ENCODE data around the gene BSX.
A peak's percentile ranks its signal among the peaks of the same experiment; 100 is the strongest.

Gene BSX

GRCh38 chr11:122981388-122982264, at the start of gene BSX:
TSS of gene BSX (minus strand) at chr11:122981834. CDS start at chr11:122981671, 163 bp downstream.
- H3K36me3 ChIP-seq (ENCODE audit: control insufficient read depth, insufficient read depth, low read length): no peaks in the 10 kb centered on the region
- peaks cover 99% of the 10 kb centered on the region for H3K27me3 ChIP-seq (ENCODE audit: control insufficient read depth, insufficient read depth, low read length)
- no peaks in the 10 kb centered on the region for H3K9me3 ChIP-seq (ENCODE audit: control insufficient read depth, insufficient read depth, low read depth, low read length)
- peaks cover 35% of the 10 kb centered on the region for H3K4me1 ChIP-seq (ENCODE audit: control insufficient read depth, insufficient read depth, low read length)
- no peak within 1 kb of the TSS for H3K27ac ChIP-seq (ENCODE audit: low read depth, low read length)
- peak within 1 kb of the TSS; percentile 36 for H3K4me3 ChIP-seq (ENCODE audit: low read depth, low read length)
- no peak within 1 kb of the TSS for H3K9ac ChIP-seq (ENCODE audit: low read length)

DNA sequence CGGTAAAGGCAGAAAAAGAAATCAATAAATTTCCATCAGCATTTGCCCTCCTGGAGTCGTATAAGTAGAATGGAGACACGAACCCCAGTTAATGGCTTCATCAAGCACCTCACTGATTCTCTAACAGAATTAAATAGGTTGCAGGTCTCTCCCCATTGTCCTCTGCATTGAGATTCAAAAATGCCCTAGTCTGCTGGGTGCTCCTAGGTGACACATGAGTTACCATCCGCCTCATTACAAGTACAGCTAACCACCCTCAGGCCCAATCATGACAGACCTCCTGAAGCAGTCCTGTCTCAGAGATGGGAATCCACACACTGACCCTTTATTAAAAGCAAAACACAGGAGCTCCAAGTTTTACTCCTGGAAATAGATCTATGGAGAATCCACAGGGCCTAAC, 48.9 kb upstream of the BSX start:
- H3K9ac ChIP-seq (ENCODE audit: low read length): no peak overlapping the region
- 0 out of 2 replicates have a peak, but pooled peaks cover 4% of the 10 kb centered on the region for H3K4me1 ChIP-seq (ENCODE audit: control insufficient read depth, insufficient read depth, low read length)
- no peaks in the 10 kb centered on the region for H3K27me3 ChIP-seq (ENCODE audit: control insufficient read depth, insufficient read depth, low read length)
- no peak overlapping the region for H3K4me3 ChIP-seq (ENCODE audit: low read depth, low read length)
- no peaks in the 10 kb centered on the region for H3K36me3 ChIP-seq (ENCODE audit: control insufficient read depth, insufficient read depth, low read length)
- H3K27ac ChIP-seq (ENCODE audit: low read depth, low read length): no peak overlapping the region
- no peaks in the 10 kb centered on the region for H3K9me3 ChIP-seq (ENCODE audit: control insufficient read depth, insufficient read depth, low read depth, low read length)

DNA sequence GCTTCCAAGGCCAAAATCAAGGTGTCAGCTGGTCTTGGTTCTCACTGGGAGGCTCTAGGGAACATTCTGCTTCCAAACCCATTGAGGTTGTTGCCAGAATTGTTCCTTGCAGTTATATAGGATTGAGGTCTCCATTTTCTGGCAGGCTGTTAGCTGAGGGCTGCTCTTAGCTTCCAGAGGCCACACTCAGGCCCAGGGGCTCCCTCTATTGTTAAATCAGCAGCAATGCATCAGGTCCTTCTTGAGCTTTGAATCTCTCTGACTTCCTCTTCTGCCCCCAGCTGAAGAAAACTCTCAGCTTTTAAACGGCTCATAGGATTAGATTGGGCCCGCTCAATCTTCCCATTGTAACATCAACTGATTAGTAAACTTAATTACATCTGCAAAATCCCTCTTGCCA, 39.3 kb upstream of the BSX start:
- Histone ChIP-seq H3K9me3 (ENCODE audit: control insufficient read depth, insufficient read depth, low read depth, low read length) (no peaks in the 10 kb centered on the region), H3K4me1 (ENCODE audit: control insufficient read depth, insufficient read depth, low read length) (peaks cover 3% of the 10 kb centered on the region; the same call in 1 of the 2 replicates), H3K36me3 (ENCODE audit: control insufficient read depth, insufficient read depth, low read length) (no peaks in the 10 kb centered on the region), H3K9ac (ENCODE audit: low read length) (no peak overlapping the region), H3K27ac (ENCODE audit: low read depth, low read length) (no peak overlapping the region), H3K27me3 (ENCODE audit: control insufficient read depth, insufficient read depth, low read length) (no peaks in the 10 kb centered on the region), H3K4me3 (ENCODE audit: low read depth, low read length) (no peak overlapping the region)

GRCh38 chr11:123018702-123019101, 37.1 kb upstream of the BSX start:
- Histone ChIP-seq H3K27me3 (ENCODE audit: control insufficient read depth, insufficient read depth, low read length) (no peaks in the 10 kb centered on the region), H3K4me1 (ENCODE audit: control insufficient read depth, insufficient read depth, low read length) (peaks cover 3% of the 10 kb centered on the region; the same call in 1 of the 2 replicates)

DNA sequence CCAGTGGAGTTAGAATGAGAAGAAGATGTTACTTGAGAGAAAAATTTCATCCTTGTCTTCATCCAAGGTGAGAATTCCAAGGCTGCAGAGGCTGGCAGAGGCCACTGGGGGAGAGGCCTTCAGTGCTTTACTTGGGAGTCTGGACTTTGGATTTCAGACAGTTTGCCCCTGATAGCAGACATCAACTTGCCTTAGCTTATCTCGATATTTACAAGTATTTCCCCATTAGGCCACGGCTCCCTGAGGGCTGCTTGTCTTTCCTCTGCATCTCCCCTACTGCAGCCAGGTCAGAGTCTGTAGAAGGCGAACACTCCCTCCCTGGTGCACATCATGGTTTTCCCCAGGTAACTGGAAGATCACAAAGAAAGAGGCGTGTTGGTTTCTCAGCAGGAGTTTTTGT, 29.9 kb upstream of the BSX start:
- H3K4me1 ChIP-seq (ENCODE audit: control insufficient read depth, insufficient read depth, low read length): peaks cover 13% of the 10 kb centered on the region
- H3K4me3 ChIP-seq (ENCODE audit: low read depth, low read length): no peak overlapping the region
- no peak overlapping the region for H3K27ac ChIP-seq (ENCODE audit: low read depth, low read length)
- no peaks in the 10 kb centered on the region for H3K9me3 ChIP-seq (ENCODE audit: control insufficient read depth, insufficient read depth, low read depth, low read length)
- no peaks in the 10 kb centered on the region for H3K36me3 ChIP-seq (ENCODE audit: control insufficient read depth, insufficient read depth, low read length)
- H3K9ac ChIP-seq (ENCODE audit: low read length): no peak overlapping the region
- H3K27me3 ChIP-seq (ENCODE audit: control insufficient read depth, insufficient read depth, low read length): no peaks in the 10 kb centered on the region; the same call in 1 of the 2 replicates

More at GRCh38 chr11:123018702-123019101, 37.1 kb upstream of the BSX start:
- Histone ChIP-seq H3K27ac (ENCODE audit: low read depth, low read length) (no peak overlapping the region), H3K9me3 (ENCODE audit: control insufficient read depth, insufficient read depth, low read depth, low read length) (no peaks in the 10 kb centered on the region), H3K9ac (ENCODE audit: low read length) (no peak overlapping the region), H3K36me3 (ENCODE audit: control insufficient read depth, insufficient read depth, low read length) (no peaks in the 10 kb centered on the region), H3K4me3 (ENCODE audit: low read depth, low read length) (no peak overlapping the region)

- Histone ChIP-seq H3K9ac (ENCODE audit: low read length) (no peak overlapping the region), H3K4me3 (ENCODE audit: low read depth, low read length) (no peak overlapping the region), H3K27me3 (ENCODE audit: control insufficient read depth, insufficient read depth, low read length) (no peaks in the 10 kb centered on the region), H3K27ac (ENCODE audit: low read depth, low read length) (no peak overlapping the region), H3K4me1 (ENCODE audit: control insufficient read depth, insufficient read depth, low read length) (peaks cover 19% of the 10 kb centered on the region), H3K9me3 (ENCODE audit: control insufficient read depth, insufficient read depth, low read depth, low read length) (no peaks in the 10 kb centered on the region), H3K36me3 (ENCODE audit: control insufficient read depth, insufficient read depth, low read length) (no peaks in the 10 kb centered on the region)
Observed at GRCh38 chr11:123006860-123007542, 25.4 kb upstream of the BSX start.

DNA sequence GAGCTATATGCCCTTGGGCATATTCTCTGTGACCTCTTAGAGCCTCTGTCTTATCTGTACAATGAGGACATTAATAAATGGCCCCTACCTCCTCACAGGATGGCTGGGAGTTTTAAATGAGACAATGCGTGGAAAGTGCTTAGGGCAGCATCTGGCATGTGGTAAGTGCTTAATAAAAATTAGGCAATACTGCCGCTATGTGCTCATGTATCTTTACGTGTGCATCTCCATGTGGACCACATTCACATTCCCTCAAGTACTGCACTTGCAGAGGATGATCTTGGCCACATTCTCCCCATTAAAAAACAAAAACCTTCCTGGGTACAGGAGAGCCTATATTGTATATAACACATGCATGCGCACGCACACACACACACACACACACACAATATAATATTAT, 19.1 kb upstream of the BSX start:
- Histone ChIP-seq H3K4me3 (ENCODE audit: low read depth, low read length) (no peak overlapping the region), H3K9ac (ENCODE audit: low read length) (no peak overlapping the region), H3K27ac (ENCODE audit: low read depth, low read length) (no peak overlapping the region), H3K36me3 (ENCODE audit: control insufficient read depth, insufficient read depth, low read length) (no peaks in the 10 kb centered on the region), H3K9me3 (ENCODE audit: control insufficient read depth, insufficient read depth, low read depth, low read length) (no peaks in the 10 kb centered on the region), H3K4me1 (ENCODE audit: control insufficient read depth, insufficient read depth, low read length) (peaks cover 15% of the 10 kb centered on the region), H3K27me3 (ENCODE audit: control insufficient read depth, insufficient read depth, low read length) (no peaks in the 10 kb centered on the region)

DNA sequence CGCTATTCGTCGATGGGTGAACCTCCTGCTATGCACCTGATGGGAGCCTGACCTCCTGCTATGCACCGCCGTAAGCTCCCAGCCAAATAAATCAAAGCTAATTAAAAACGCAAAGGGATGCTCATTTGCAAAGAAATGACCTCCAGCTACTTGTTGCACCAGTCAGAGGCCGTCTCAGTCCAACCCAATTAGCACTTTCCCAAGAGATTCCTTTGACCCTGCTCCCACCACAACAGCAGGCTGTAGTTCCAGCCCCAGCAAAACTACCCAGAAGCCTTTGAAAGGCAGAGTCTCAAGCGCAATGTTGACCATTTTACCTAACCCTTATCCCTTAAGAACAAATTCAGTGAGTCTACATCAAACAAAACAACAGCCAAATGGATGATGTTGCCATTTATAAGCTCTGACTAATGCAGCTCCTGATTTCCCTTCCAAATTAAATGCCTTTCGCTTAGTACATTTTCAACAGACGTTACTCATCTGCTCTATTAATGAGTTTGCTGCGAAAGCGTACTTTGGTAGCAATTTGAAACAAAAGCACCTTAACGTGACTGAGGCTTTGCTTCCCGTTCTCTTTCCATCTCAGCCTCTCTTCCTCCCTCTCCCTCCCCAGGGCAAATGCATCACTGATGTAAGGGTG, 17.2 kb upstream of the BSX start:
- Histone ChIP-seq H3K9ac (ENCODE audit: low read length) (no peak overlapping the region), H3K9me3 (ENCODE audit: control insufficient read depth, insufficient read depth, low read depth, low read length) (no peaks in the 10 kb centered on the region), H3K36me3 (ENCODE audit: control insufficient read depth, insufficient read depth, low read length) (no peaks in the 10 kb centered on the region), H3K27ac (ENCODE audit: low read depth, low read length) (no peak overlapping the region), H3K4me1 (ENCODE audit: control insufficient read depth, insufficient read depth, low read length) (peaks cover 15% of the 10 kb centered on the region), H3K27me3 (ENCODE audit: control insufficient read depth, insufficient read depth, low read length) (no peaks in the 10 kb centered on the region), H3K4me3 (ENCODE audit: low read depth, low read length) (0 out of 2 replicates have a peak overlapping the region, but pooled peaks have one; percentile 10)

GRCh38 chr11:122995526-122995925, 13.9 kb upstream of the BSX start:
- Histone ChIP-seq H3K9me3 (ENCODE audit: control insufficient read depth, insufficient read depth, low read depth, low read length) (no peaks in the 10 kb centered on the region), H3K27ac (ENCODE audit: low read depth, low read length) (no peak overlapping the region), H3K4me3 (ENCODE audit: low read depth, low read length) (no peak overlapping the region), H3K27me3 (ENCODE audit: control insufficient read depth, insufficient read depth, low read length) (no peaks in the 10 kb centered on the region), H3K9ac (ENCODE audit: low read length) (no peak overlapping the region), H3K4me1 (ENCODE audit: control insufficient read depth, insufficient read depth, low read length) (peaks cover 15% of the 10 kb centered on the region), H3K36me3 (ENCODE audit: control insufficient read depth, insufficient read depth, low read length) (no peaks in the 10 kb centered on the region)

DNA sequence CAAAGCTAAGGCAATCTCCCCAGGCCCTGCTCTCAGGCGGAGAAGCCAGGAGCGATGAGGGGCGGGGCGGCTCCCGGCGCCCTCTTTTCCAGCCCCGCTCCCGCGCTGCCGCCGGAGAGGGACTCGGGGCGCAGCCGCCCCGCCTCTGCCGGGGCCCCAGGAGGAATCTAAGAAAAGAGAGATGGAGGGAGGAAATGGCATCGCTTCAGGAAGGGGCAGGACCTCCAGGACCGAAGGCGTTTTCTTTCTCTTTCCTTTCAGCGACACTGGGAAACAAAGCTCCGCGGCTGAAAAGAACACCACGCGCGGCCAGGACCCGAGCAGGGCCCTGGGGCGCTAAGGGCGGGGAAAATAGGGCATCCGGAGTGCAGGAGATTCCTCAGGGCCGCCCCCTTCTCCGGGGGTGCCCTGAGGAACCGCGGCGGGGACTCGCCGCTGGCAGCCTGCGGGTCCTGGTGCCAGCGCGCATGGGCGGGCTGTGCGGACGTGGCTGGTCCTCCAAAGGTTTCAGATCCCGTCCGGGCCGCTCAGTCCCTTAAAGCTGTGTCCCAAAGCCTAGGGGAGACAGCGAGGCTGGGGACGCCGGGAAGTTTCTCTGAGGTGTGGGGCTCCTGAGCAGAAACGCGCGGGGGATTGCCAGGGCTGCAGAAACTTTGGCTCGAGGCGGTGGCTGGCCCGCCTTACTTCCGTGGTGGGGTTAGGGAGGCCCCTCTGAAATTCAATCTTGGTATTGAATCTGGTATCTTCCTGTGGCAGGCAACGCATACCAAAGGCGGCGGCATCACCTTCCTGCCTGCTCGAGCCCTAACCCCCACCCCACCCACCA, 2.8 kb upstream of the BSX start:
- no peak overlapping the region for H3K27ac ChIP-seq (ENCODE audit: low read depth, low read length)
- peak overlapping the region; percentile 67 for H3K4me3 ChIP-seq (ENCODE audit: low read depth, low read length)
- H3K36me3 ChIP-seq (ENCODE audit: control insufficient read depth, insufficient read depth, low read length): no peaks in the 10 kb centered on the region
- no peaks in the 10 kb centered on the region for H3K9me3 ChIP-seq (ENCODE audit: control insufficient read depth, insufficient read depth, low read depth, low read length)
- H3K27me3 ChIP-seq (ENCODE audit: control insufficient read depth, insufficient read depth, low read length): peaks cover 86% of the 10 kb centered on the region
- H3K9ac ChIP-seq (ENCODE audit: low read length): peak overlapping the region; percentile 45
- peaks cover 22% of the 10 kb centered on the region for H3K4me1 ChIP-seq (ENCODE audit: control insufficient read depth, insufficient read depth, low read length)
